ENCODE data around the gene SSBP1.

DNA sequence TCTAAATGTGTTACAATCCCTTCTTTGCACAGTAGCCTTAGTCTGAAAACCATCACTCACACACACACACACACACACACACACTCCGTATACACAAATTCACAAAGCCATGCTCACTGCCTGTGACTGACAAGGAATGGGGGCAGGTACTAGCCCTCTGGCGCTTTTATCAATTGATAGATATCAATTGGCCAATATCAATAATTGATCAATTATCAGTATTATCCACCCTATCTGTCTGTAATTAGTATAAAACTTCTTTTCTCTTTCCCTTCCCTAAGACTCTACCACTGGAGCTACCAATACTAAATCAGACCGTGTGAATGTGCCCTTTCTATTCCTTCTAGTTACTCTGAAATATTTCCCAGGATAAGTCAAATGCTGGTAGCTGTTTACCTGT, 38.3 kb upstream of the SSBP1 start:
- TF ChIP-seq, protein P1, sequence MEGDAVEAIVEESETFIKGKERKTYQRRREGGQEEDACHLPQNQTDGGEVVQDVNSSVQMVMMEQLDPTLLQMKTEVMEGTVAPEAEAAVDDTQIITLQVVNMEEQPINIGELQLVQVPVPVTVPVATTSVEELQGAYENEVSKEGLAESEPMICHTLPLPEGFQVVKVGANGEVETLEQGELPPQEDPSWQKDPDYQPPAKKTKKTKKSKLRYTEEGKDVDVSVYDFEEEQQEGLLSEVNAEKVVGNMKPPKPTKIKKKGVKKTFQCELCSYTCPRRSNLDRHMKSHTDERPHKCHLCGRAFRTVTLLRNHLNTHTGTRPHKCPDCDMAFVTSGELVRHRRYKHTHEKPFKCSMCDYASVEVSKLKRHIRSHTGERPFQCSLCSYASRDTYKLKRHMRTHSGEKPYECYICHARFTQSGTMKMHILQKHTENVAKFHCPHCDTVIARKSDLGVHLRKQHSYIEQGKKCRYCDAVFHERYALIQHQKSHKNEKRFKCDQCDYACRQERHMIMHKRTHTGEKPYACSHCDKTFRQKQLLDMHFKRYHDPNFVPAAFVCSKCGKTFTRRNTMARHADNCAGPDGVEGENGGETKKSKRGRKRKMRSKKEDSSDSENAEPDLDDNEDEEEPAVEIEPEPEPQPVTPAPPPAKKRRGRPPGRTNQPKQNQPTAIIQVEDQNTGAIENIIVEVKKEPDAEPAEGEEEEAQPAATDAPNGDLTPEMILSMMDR (IDR thresholded peaks at IDR 0.05), result no peak
- TF ChIP-seq EP300 (IDR thresholded peaks at IDR 0.05; ENCODE audit: low read depth), result no peak
- TF ChIP-seq POLR2A (IDR thresholded peaks at IDR 0.05), result no peak
- TF ChIP-seq POLR2AphosphoS5 (IDR thresholded peaks at IDR 0.05), result no peak

Data from transverse colon (tissue), 4 donors.